GM12801 (cell line): ENCODE results near the gene CCDC86.

Experiments used
- CTCF ChIP-seq: IDR thresholded peaks from one replicate; pipeline ENCODE4 v1.5.1; 2011; ENCODE audit warnings: control low read depth; ENCODE audit not compliant: insufficient read length; ENCODE audit errors: extremely low read depth

CCDC86 gene

GRCh38 chr11:60870276-60870675, 28.4 kb downstream of the CCDC86 start:
- no peak for TF ChIP-seq CTCF

- TF ChIP-seq CTCF, result no peak
These were observed 28.9 kb downstream of the CCDC86 start for GRCh38 chr11:60870733-60871377.

- TF ChIP-seq CTCF, result no peak
These were observed 29.6 kb downstream of the CCDC86 start for GRCh38 chr11:60871378-60872061.

- no peak for TF ChIP-seq CTCF
These were observed 30.4 kb downstream of the CCDC86 start for GRCh38 chr11:60872124-60872960.

GRCh38 chr11:60872961-60873524, 31.1 kb downstream of the CCDC86 start:
- no peak for TF ChIP-seq CTCF

GRCh38 chr11:60873533-60873932, 31.6 kb downstream of the CCDC86 start:
- no peak for TF ChIP-seq CTCF
